ENCODE results near the gene DSE.

DSE gene

DNA sequence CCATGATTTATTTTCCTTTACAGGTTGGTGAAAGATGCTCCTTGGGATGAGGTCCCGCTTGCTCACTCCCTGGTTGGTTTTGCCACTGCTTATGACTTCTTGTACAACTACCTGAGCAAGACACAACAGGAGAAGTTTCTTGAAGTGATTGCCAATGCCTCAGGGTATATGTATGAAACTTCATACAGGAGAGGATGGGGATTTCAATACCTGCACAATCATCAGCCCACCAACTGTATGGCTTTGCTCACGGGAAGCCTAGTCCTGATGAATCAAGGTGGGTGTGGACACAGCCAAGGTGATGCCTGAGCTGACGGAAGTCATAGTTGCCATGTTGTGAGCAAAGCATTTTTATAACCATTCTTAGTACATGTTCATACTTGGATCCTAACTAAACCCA lies 55.8 kb downstream of the DSE start:
- no peak for TF ChIP-seq ZFX (IDR thresholded peaks at IDR 0.05)
- TF ChIP-seq, protein P1, sequence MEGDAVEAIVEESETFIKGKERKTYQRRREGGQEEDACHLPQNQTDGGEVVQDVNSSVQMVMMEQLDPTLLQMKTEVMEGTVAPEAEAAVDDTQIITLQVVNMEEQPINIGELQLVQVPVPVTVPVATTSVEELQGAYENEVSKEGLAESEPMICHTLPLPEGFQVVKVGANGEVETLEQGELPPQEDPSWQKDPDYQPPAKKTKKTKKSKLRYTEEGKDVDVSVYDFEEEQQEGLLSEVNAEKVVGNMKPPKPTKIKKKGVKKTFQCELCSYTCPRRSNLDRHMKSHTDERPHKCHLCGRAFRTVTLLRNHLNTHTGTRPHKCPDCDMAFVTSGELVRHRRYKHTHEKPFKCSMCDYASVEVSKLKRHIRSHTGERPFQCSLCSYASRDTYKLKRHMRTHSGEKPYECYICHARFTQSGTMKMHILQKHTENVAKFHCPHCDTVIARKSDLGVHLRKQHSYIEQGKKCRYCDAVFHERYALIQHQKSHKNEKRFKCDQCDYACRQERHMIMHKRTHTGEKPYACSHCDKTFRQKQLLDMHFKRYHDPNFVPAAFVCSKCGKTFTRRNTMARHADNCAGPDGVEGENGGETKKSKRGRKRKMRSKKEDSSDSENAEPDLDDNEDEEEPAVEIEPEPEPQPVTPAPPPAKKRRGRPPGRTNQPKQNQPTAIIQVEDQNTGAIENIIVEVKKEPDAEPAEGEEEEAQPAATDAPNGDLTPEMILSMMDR (conservative IDR thresholded peaks at IDR 0.05), result no peak
- no peak overlapping the region for H3K27ac ChIP-seq

DNA sequence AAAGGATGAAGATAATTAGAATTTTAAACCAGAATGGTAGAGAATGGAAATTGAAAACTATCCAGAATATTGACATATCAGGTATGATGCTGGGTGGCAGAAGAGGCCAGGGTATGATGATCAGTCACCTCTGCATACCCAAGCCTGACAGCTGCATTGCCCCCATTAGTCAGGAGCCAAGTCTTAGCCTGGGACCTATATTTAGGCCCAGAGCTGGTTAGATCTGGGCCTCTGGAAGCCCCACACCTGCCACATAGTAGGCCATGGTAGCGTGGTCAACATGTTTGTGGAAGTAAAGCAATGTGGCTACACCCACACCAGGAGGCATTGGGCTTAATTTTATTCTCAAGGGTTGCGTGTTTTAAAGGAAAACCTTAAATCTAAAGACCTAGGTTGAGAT lies 58.4 kb downstream of the DSE start:
- no peak for TF ChIP-seq ZFX (IDR thresholded peaks at IDR 0.05)
- TF ChIP-seq, protein P1 (conservative IDR thresholded peaks at IDR 0.05), result no peak
- no peak overlapping the region for H3K27ac ChIP-seq

DNA sequence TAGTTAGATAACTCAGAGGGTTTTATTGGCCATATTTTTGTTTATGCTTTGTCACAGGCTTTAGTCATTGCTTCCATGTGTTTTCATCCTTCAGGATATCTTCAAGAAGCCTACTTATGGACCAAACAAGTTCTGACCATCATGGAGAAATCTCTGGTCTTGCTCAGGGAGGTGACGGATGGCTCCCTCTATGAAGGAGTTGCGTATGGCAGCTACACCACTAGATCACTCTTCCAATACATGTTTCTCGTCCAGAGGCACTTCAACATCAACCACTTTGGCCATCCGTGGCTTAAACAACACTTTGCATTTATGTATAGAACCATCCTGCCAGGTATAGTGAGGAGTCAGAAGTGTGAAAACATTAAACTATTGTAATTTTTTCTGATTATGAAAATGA lies 60.1 kb downstream of the DSE start:
- TF ChIP-seq, protein P1 (conservative IDR thresholded peaks at IDR 0.05), result no peak
- TF ChIP-seq ZFX (IDR thresholded peaks at IDR 0.05), result no peak
- H3K27ac ChIP-seq, result no peak overlapping the region

DNA sequence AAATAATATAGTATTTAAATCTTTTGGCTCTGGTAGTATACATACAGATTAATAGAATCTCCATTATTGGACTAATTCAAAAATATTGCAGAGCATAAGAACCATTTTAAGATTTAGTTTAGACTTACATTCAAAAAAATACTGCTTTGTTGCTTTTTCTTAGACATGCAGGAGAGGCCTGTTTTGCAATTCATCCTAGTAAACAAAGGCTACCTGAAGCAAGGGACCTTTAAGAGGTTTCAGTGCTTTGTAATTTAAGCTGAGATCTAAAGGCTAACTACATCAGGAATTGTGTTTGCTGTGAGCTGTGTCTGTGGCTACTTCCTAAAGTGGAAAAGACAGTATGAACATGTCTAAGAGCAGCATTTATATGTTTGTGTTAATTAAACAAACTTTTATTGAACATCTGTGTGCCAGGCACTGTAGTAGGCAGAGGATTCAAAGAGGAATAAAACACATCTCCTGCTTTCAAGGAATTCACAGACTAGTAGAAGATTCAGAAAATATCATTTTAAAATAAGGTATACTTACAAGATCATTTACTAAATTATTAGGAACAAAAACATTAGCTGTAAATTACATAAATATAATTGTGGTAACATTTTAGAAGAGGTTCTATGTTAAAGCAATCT lies 61.3 kb downstream of the DSE start:
- H3K27ac ChIP-seq, result no peak overlapping the region
- TF ChIP-seq ZFX (IDR thresholded peaks at IDR 0.05), result no peak
- TF ChIP-seq, protein P1 (conservative IDR thresholded peaks at IDR 0.05), result no peak

DNA sequence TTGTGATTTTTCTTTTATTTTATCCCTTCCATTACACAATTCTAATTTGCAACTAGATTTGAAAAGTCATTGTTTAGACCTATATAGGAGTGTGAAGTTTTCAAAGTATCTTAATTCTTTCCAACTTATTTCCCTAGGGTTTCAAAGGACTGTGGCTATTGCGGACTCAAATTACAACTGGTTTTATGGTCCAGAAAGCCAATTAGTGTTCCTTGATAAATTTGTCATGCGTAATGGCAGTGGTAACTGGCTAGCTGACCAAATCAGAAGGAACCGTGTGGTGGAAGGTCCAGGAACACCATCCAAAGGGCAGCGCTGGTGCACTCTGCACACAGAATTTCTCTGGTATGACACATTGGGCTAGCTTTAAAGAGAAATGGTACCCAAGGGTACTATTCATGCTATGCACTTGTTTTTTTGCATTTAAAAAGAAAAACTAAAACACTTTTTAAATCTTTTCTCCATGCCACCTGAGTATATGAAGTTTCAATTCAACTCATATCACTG lies 62.5 kb downstream of the DSE start:
- no peak overlapping the region for H3K27ac ChIP-seq
- TF ChIP-seq, protein P1 (conservative IDR thresholded peaks at IDR 0.05), result no peak
- TF ChIP-seq ZFX (IDR thresholded peaks at IDR 0.05), result no peak

DNA sequence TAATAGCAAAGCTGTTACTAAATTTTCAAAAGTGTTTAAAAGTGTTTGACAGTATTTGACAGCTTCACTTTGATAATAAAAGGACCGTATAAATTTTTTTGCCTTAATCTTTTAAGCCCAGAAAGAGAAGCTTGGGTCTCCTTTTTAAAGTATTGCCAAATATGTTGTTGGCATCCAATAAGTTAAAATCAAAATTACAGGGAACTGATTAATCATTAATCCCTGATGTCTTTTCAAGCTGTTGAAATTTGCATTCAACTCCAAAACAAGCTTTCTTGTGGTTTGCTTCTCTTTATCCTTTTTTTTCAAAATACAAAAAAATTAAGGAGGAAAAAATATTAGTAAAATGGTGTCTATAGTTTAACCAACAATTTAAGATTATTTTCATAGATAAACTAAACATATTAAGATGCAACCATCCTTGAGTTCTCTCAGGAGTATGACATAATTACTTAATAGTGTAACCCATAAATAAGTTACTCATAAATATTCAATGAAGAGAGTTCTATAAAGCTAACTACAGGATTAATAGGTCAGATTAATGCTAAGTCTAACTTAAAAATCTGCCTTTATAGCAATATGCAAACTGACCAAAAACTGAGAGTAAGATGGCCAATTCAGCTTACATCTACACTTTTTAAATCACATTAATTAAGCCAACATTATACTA lies 63.4 kb downstream of the DSE start:
- no peak overlapping the region for H3K27ac ChIP-seq
- TF ChIP-seq ZFX (IDR thresholded peaks at IDR 0.05), result no peak
- TF ChIP-seq, protein P1 (conservative IDR thresholded peaks at IDR 0.05), result no peak

DNA sequence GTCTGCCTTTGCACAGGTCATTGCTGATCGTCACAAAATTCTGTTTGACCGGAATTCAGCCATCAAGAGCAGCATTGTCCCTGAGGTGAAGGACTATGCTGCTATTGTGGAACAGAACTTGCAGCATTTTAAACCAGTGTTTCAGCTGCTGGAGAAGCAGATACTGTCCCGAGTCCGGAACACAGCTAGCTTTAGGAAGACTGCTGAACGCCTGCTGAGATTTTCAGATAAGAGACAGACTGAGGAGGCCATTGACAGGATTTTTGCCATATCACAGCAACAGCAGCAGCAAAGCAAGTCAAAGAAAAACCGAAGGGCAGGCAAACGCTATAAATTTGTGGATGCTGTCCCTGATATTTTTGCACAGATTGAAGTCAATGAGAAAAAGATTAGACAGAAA lies 65.8 kb downstream of the DSE start:
- TF ChIP-seq, protein P1 (conservative IDR thresholded peaks at IDR 0.05), result no peak
- TF ChIP-seq ZFX (IDR thresholded peaks at IDR 0.05), result no peak
- H3K27ac ChIP-seq, result no peak overlapping the region

Measured in C4-2B (cell line).